Activated CD8-positive, alpha-beta memory T cell treated with anti-CD3 and anti-CD28 coated beads for 24 hours (primary cell): Measurements from ENCODE around the gene C6orf15.

Experiments
- DNase-seq: peaks from one replicate; pipeline ENCODE4 v3.0.0-alpha.2; 2020

C6orf15 gene

GRCh38 chr6:31129130-31129529, 16.8 kb upstream of the C6orf15 start:
- DNase-seq, result no peak

- DNase-seq, result peak; percentile 92
Measured at GRCh38 chr6:31128093-31128676, 15.8 kb upstream of the C6orf15 start.

- DNase-seq, result no peak
Measured at GRCh38 chr6:31126396-31127175, 14.2 kb upstream of the C6orf15 start.

GRCh38 chr6:31125586-31126363, 13.4 kb upstream of the C6orf15 start:
- DNase-seq, result no peak

- DNase-seq, result no peak
Measured at GRCh38 chr6:31125162-31125561, 12.8 kb upstream of the C6orf15 start.

- no peak for DNase-seq
Measured at GRCh38 chr6:31122791-31123706, 10.7 kb upstream of the C6orf15 start.

- DNase-seq, result no peak
Measured at GRCh38 chr6:31121131-31121790, 8.9 kb upstream of the C6orf15 start.

- no peak for DNase-seq
Measured at GRCh38 chr6:31120151-31120915, 8.0 kb upstream of the C6orf15 start, which contains the start of gene CDSN. TSS of gene CDSN (minus strand) at chr6:31120446. CDS start at chr6:31120419, 27 bp downstream.

- no peak for DNase-seq
Measured at GRCh38 chr6:31118178-31118577, 5.8 kb upstream of the C6orf15 start.

GRCh38 chr6:31116661-31117385, 4.4 kb upstream of the C6orf15 start:
- DNase-seq, result no peak

GRCh38 chr6:31115941-31116560, 3.7 kb upstream of the C6orf15 start:
- DNase-seq, result no peak

GRCh38 chr6:31114970-31115849, 2.8 kb upstream of the C6orf15 start:
- DNase-seq, result no peak

GRCh38 chr6:31114541-31114878, 2.1 kb upstream of the C6orf15 start, which contains the start of gene PSORS1C1:
TSS of gene PSORS1C1 (plus strand) at chr6:31114800. CDS start at chr6:31129633, 14,833 bp downstream.
- DNase-seq, result no peak

GRCh38 chr6:31113861-31114540, 1.6 kb upstream of the C6orf15 start:
- DNase-seq, result no peak

GRCh38 chr6:31111712-31112111, 663 bp downstream of the C6orf15 start:
- DNase-seq, result no peak

GRCh38 chr6:31110825-31111582, 1.4 kb downstream of the C6orf15 start:
- no peak for DNase-seq

GRCh38 chr6:31107052-31107451, 5.3 kb downstream of the C6orf15 start:
- DNase-seq, result no peak

- no peak for DNase-seq
Measured at GRCh38 chr6:31103136-31103535, 9.2 kb downstream of the C6orf15 start.
